Mucosa of descending colon (tissue), 3 donors: ENCODE measurements around the gene NKD2. TPM values are rescaled to one million over a fixed set of nuclear protein-coding genes. Genes with fewer than 3 reads are reported as not detected.
A peak's percentile ranks its signal among the peaks of the same experiment; 100 is the strongest.

Source experiments
- ATAC-seq: fragments of 200-7000 bp; cut with Tn5 transposase; one replicate; pipeline ENCODE4 v1.9.1; 2020; ENCODE audit warnings: mild to moderate bottlenecking, moderate library complexity
- DNase-seq, 3 donors: peaks; one replicate each; pipeline ENCODE4 v3.0.0-alpha.2; 2020
- H3K36me3 ChIP-seq: fragments of 200-600 bp; one replicate; pipeline ENCODE4 v1.8.0; 2021; ENCODE audit warnings: low read depth, mild to moderate bottlenecking
- H3K4me1 ChIP-seq: fragments of 200-600 bp; one replicate; pipeline ENCODE4 v1.8.0; 2021; ENCODE audit warnings: low read depth, mild to moderate bottlenecking
- H3K4me3 ChIP-seq: fragments of 200-600 bp; one replicate; pipeline ENCODE4 v1.8.0; 2021; ENCODE audit warnings: mild to moderate bottlenecking
- H3K9me3 ChIP-seq: fragments of 200-600 bp; one replicate; pipeline ENCODE4 v1.8.0; 2021; ENCODE audit warnings: mild to moderate bottlenecking
- intact Hi-C, 2 donors: fragments of 100-400 bp; cut with DNase I in 1 of 2; cut with micrococcal nuclease in 1 of 2; formaldehyde crosslinking; loops; one replicate each; pipeline versions ENCODE4 v1.11.0 to v1.11.1; 2022; cut with DNase I, micrococcal nuclease
- total RNA-seq, 3 donors: library from RNA; stranded (reverse); fragmentation: NEBNext Ultra II Directional in 2 of 3; extraction: Animal tissue kit (Norgen Biotek cat#: 25700) in 2 of 3; gene quantifications; one replicate each; pipeline versions ENCODE4 v1.2.1 to v1.2.4, GENCODE V29; 2021 to 2023
- TF ChIP-seq, protein P1 (sequence below): fragments of 200-600 bp; IDR thresholded peaks from one replicate; pipeline ENCODE4 v1.8.0; 2022; ENCODE audit warnings: antibody characterized with exemption, mild to moderate bottlenecking
- donor health status: DM: no; HTN: no; CAD: no; lungs with moderate emphysema.
- donor health status: DM: no; HTN: no; CAD: no.
- donor health status: DM: no; HTN: yes; CAD: no.

NKD2 gene
- total RNA-seq, 3 donors from 2014 or later, result 0.93 to 3.7 (median 2.1) TPM

DNA sequence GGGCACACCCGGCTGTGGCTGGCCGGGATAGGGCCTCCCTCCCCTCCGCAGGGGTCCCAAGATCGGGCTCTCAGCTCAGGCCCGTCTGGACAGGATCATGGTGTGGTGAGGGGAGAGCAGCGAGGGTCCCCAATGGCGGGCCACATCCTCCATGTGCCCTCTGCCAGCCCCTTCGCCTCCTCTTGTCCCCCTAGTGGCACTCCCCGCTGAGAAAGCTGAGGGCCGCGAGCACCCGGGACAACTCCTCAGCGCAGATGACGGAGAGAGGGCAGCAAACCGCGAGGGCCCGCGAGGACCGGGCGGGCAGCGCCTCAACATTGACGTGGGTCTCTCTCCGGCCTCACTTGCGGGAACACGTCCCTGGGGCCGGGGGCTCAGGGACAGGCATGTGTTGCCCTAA is 24.6 kb downstream of the NKD2 start:
- ATAC-seq (no peak), DNase-seq (no peak)
- Histone ChIP-seq H3K9me3 (no peaks in the 10 kb centered on the region), H3K4me1 (no peaks in the 10 kb centered on the region), H3K4me3 (no peak overlapping the region), H3K36me3 (no peaks in the 10 kb centered on the region)
- TF ChIP-seq, protein P1, sequence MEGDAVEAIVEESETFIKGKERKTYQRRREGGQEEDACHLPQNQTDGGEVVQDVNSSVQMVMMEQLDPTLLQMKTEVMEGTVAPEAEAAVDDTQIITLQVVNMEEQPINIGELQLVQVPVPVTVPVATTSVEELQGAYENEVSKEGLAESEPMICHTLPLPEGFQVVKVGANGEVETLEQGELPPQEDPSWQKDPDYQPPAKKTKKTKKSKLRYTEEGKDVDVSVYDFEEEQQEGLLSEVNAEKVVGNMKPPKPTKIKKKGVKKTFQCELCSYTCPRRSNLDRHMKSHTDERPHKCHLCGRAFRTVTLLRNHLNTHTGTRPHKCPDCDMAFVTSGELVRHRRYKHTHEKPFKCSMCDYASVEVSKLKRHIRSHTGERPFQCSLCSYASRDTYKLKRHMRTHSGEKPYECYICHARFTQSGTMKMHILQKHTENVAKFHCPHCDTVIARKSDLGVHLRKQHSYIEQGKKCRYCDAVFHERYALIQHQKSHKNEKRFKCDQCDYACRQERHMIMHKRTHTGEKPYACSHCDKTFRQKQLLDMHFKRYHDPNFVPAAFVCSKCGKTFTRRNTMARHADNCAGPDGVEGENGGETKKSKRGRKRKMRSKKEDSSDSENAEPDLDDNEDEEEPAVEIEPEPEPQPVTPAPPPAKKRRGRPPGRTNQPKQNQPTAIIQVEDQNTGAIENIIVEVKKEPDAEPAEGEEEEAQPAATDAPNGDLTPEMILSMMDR, result no peak
- intact Hi-C loops, result no loop called here

DNA sequence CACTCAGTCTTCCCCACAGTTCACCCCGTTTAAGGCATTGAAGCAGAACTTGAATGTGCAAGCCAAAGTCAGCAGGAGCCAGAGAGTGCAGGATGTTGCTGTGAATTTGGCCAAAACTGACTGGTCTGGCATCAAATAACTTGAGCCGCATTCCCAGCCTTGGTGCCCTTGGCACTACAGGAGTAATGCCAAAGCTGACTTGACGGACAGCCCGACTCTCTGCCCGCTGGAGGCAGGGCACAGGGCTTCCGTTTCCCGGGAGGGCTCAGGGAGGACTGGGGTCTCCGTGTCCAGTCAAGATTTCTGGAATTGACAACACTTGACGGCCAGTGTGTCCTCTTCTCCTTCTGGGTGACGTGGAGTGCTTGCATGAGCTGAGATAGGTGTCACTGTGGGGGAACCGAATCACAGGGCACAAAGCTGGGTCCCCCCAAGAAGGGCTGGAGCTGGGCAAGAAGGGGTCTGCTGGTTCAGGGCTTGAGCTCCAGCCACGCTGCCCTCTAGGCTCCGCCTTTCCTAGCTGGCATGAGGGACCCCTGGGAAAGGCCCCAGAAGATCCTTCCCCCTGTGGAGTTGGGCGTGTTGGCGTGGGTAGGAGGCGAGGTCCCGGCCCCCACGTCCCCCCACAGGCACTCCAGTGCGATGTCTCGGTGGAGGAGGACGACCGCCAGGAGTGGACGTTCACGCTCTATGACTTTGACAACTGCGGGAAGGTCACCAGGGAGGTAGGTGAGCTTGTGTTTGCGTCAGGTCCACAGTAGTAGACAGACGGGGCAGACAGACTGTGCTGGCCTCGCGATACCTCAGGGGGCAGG is 25.2 kb downstream of the NKD2 start:
- Histone ChIP-seq H3K4me3 (no peak overlapping the region), H3K36me3 (no peaks in the 10 kb centered on the region), H3K9me3 (no peaks in the 10 kb centered on the region), H3K4me1 (no peaks in the 10 kb centered on the region)
- TF ChIP-seq, protein P1, result no peak
- no peak for DNase-seq
- intact Hi-C loops, result no loop called here
- no peak for ATAC-seq

DNA sequence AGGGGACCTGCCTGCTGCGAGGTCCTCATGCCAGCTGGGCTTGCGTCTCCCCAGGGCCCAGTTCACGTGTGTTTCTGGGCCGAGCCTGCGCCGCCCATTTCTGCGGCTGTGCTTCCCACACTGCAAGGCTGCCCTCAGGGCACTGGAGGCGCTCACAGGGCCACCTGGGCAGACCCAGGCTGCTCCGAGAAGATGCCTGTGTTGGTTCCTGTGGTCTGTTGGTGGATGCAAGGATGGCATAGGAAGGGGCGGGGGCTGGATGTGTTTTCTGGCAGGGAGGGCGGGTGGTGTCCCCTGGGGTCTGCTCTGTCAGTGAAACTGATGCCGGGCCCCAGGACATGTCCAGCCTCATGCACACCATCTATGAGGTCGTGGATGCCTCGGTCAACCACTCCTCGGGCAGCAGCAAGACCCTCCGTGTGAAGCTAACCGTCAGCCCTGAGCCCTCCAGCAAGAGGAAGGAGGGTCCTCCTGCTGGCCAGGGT is 25.9 kb downstream of the NKD2 start:
- H3K4me3 ChIP-seq, result no peak overlapping the region
- intact Hi-C loops, result no loop called here
- TF ChIP-seq, protein P1, result no peak
- H3K9me3 ChIP-seq, result no peaks in the 10 kb centered on the region
- DNase-seq (no peak), ATAC-seq (no peak)
- H3K36me3 ChIP-seq, result no peaks in the 10 kb centered on the region
- no peaks in the 10 kb centered on the region for H3K4me1 ChIP-seq

DNA sequence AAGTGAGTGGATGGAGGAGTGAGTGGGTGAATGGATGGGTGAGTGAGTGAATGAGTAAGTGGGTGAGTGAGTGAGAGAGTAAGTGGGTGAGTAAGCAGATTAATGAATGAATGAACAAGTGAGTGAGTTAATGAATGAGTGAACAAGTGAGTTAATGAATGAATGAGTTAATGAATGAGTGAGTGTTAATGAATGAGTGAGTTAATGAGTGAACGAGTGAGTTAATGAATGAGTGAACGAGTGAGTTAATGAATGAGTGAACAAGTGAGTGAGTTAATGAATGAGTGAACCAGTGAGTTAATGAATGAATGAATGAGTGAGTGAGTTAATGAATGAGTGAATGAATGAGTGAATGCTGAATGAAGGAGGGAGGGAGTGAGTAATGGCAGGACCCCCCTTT is 26.4 kb downstream of the NKD2 start:
- TF ChIP-seq, protein P1, result no peak
- Histone ChIP-seq H3K4me3 (no peak overlapping the region), H3K9me3 (no peaks in the 10 kb centered on the region), H3K36me3 (no peaks in the 10 kb centered on the region), H3K4me1 (no peaks in the 10 kb centered on the region)
- no peak for ATAC-seq
- no peak for DNase-seq
- intact Hi-C loops, result no loop called here

DNA sequence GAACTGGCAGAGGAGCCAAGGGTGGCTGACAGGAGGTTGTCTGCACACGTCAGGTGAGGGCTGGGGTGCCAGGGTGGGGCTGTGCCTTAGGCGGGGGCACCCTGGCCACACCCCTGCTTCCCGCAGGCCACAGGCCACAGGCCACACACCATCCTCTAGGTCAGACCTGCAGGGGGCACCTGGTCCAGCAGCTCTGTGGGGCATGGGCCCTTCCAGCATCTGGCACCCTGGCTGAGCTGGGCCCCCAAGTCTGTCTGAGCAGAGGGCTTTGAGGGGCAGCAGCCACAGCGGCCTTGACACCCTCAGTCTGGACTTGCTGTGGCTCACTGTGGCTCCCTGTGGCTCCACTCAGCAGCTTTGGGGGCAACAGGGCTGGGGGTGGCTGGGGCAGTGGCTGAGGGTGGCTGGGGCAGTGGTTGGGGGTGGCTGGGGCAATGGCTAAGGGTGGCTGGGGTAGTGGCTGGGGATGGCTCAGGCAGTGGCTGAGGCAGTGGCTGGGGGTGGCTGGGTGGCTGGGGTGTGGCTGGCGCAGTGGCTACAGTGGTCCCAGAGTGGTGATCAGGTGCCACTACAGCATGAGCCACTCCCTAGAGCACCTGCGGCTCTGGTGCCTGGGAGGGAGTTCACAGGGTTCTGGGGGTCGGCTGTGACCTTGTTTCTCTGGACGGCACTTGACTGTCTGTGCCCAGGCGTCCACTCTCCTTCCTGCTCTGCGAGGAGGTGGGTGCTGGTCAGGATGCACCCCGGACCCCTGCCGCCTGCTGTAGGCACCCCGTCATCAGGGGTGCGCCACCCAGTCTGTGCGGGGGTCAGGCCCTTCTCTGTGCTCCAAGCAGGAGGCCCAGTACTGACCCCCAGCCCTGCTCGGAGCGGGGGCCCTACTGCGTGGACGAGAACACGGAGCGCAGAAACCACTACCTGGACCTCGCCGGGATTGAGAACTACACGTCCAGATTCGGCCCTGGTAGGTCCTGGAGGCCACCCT is 27.1 kb downstream of the NKD2 start:
- Histone ChIP-seq H3K36me3 (no peaks in the 10 kb centered on the region), H3K4me3 (no peak overlapping the region), H3K4me1 (no peaks in the 10 kb centered on the region), H3K9me3 (no peaks in the 10 kb centered on the region)
- TF ChIP-seq, protein P1, result no peak
- intact Hi-C loops, result no loop called here
- ATAC-seq, result no peak
- peak in 1 of 3 donors; percentile 19 for DNase-seq
